Measurements from ENCODE around the gene BRD1.

The BRD1 gene

DNA sequence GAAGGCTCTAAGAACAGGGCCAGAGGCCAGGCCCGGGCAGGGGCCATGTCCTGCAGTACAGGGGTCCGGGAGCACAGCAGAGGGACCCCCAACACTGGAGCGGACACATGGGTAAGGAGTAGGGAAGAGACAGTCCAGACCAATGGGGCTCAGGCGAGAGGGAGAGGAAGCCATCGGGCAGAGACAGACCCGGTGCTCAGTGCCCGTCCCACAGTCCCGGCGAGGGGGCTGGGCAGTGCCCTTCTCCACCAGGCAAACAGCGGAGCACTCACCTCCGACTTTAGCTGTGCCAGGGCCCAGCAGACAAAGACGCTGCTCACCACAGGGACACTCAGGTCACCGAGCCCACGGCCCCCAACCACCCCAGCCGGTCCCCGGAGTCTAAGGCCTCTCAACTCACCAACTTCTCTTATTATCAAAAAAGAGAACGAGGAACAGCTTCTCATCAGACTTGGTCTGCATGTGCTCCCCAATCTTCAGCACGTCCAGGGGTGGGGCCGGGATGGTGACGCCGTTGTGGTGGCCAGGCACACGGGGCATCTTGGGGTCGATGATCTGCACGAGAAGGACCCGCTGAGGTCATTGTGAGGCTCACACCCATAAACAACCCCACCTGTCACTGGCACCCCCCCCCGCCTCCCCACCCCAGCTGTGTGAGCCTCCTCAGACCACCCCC is 52.3 kb downstream of the BRD1 start:
- TF ChIP-seq, protein P1, sequence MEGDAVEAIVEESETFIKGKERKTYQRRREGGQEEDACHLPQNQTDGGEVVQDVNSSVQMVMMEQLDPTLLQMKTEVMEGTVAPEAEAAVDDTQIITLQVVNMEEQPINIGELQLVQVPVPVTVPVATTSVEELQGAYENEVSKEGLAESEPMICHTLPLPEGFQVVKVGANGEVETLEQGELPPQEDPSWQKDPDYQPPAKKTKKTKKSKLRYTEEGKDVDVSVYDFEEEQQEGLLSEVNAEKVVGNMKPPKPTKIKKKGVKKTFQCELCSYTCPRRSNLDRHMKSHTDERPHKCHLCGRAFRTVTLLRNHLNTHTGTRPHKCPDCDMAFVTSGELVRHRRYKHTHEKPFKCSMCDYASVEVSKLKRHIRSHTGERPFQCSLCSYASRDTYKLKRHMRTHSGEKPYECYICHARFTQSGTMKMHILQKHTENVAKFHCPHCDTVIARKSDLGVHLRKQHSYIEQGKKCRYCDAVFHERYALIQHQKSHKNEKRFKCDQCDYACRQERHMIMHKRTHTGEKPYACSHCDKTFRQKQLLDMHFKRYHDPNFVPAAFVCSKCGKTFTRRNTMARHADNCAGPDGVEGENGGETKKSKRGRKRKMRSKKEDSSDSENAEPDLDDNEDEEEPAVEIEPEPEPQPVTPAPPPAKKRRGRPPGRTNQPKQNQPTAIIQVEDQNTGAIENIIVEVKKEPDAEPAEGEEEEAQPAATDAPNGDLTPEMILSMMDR (conservative IDR thresholded peaks at IDR 0.05; ENCODE audit: low read depth, low read length): no peak
- no peak for DNase-seq (ENCODE audit: low read depth)
- H3K4me3 ChIP-seq (ENCODE audit: low read length): no peak overlapping the region

DNA sequence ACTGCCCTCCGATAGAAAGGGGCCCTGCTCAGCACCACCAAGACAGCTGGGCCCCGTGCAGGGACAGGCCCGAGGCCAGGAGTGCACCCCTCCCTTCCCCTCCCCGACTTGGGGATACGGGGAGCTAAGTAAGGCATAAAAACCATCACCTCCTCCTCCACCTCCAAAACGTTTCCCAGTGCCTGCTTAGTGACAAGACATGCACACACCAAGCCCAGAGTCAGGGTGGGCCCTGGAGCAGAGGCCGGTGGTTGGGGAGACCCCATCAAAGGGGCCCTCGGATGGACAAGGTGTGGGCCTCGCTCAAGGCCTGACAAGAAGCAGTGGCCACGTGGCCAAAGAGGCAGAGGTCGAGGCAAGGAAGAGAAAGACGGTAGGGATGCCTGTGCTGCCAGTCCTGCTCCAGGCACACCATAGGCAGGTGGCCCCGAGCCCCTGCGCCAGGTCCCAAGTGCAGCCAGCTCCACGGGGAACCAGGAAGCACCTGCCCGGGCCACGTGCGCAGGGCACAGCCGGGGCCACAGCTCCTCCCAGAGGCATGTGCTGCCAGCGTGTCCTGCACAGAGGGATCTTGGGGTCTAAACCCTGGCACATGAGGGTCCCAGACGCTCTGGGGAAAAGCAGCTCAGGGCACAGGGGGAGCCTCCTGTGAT is 53.0 kb downstream of the BRD1 start:
- DNase-seq (ENCODE audit: low read depth): no peak
- TF ChIP-seq, protein P1 (conservative IDR thresholded peaks at IDR 0.05; ENCODE audit: low read depth, low read length): no peak
- no peak overlapping the region for H3K4me3 ChIP-seq (ENCODE audit: low read length)

DNA sequence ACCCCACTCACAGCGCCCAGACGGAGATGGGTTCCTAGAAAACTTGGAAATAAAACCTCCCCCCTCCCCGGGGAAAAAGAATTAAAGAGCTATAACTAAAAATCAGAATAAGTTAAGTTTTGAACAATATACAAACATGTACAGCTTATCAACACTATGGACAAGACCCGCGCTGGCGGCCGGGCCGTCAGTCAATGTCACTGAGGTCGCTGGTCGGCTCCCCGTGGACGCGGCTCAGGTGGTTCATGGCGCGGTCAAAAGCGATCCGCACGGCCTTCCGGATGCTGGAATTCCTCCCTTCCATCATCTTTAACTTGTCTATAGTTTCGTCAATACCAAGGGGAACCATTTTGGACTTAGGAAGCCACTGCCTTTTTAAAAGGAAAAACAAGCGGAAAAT is 53.6 kb downstream of the BRD1 start:
- H3K4me3 ChIP-seq (ENCODE audit: low read length): no peak overlapping the region
- TF ChIP-seq, protein P1 (conservative IDR thresholded peaks at IDR 0.05; ENCODE audit: low read depth, low read length): no peak
- no peak for DNase-seq (ENCODE audit: low read depth)

DNA sequence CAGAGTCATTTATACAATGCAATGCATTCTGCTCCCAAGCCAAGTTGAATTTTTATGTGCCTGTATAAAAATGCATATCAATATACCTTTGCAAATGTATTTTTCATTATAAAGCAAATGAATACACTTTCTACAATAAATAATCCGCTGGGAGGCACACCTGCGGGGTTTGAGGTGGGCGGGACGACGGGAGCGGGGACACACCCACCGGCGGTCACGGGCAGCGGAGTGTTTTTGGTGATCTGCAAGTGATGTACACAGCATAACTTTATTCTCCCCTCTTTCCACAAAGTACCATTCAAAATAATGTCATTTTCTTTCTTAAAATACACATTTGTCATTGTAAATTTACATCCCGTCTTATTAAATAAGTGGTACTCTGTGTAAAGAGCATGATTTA is 54.1 kb downstream of the BRD1 start:
- TF ChIP-seq, protein P1 (conservative IDR thresholded peaks at IDR 0.05; ENCODE audit: low read depth, low read length): no peak
- H3K4me3 ChIP-seq (ENCODE audit: low read length): no peak overlapping the region
- DNase-seq (ENCODE audit: low read depth): no peak

DNA sequence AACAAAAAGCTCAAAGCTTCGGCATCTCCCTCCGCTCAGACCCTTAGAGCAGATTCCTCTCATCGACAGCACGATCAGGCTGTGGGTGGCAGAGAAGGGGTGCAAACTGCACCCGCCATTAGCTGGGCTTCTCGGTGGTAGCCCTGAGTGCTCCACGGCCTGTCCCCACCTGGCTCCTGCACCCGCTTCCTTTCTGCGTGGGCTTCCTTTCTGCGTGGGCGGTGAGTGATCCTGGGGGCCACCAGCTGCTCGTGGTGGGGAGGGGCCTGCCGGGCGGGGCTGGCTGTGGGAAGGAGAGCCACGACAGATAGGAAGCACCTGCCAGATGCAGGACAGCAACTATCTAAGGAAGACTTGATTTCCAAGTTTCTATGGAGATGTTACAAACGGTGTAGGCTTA is 55.0 kb downstream of the BRD1 start:
- DNase-seq (ENCODE audit: low read depth): no peak
- H3K4me3 ChIP-seq (ENCODE audit: low read length): no peak overlapping the region
- TF ChIP-seq, protein P1 (conservative IDR thresholded peaks at IDR 0.05; ENCODE audit: low read depth, low read length): no peak

DNA sequence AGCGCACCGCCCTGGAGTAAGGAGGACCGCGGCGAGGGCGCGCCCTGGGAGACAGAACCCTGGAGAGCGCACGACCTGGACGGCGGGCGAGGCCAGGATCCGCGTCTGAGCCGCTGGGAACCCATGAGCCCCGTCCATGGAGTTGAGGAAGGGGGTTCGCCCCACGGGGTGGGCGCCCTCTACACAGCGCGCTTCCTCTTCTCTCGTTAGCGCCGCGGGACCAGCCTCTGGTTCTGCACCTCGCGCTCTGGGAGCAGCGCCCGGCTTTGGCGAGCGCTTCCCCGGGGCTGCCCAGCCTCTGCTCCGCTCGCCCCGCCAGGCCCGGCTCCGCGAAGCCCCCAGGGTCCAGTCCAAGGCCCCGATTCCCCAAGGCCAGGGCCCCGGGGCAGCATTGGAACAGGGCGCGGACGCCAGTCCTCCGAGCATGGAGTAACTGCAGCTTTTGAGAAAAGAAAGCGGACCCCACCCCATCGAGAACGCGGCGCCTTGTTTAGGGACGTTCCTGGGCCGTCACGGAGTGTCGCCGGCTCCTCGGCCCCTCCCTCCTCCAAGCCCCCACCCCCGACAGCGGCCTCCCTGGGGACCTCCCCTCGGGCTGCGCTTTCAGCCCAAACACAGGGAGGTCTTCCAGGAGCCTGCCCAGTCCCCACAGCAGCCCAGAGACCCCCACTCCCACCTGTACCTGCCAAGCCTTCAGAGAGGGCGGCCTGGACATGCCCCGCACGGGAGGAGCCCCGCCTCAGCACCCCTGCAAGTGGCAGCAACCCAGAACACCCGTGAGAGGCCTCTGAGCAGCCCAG is 56.2 kb downstream of the BRD1 start:
- DNase-seq (ENCODE audit: low read depth): no peak
- TF ChIP-seq, protein P1 (conservative IDR thresholded peaks at IDR 0.05; ENCODE audit: low read depth, low read length): no peak
- no peak overlapping the region for H3K4me3 ChIP-seq (ENCODE audit: low read length)

All from retinal pigment epithelial cell (primary cell).